ENCODE measurements around the gene ADAMTSL1.

Gene ADAMTSL1

GRCh38 chr9:18786196-18786595, 312.2 kb downstream of the ADAMTSL1 start:
- H3K9me2 ChIP-seq (replicated peaks; ENCODE audit: insufficient read depth, low read length): no peaks in the 10 kb centered on the region
- H4K20me1 ChIP-seq (ENCODE audit: low read depth, low read length): no peaks in the 10 kb centered on the region
- H3K4me3 ChIP-seq (ENCODE audit: insufficient read depth, low read length, poor library complexity, severe bottlenecking): no peak overlapping the region
- H3K36me3 ChIP-seq (ENCODE audit: low read length): no peaks in the 10 kb centered on the region
- no peaks in the 10 kb centered on the region for H3K9me3 ChIP-seq (ENCODE audit: insufficient read depth, low read length)
- H3K4me2 ChIP-seq (ENCODE audit: low read depth, low read length, poor library complexity, severe bottlenecking): no peak overlapping the region
- no peak overlapping the region for H3K9ac ChIP-seq (ENCODE audit: low read length)
- H3K79me2 ChIP-seq (ENCODE audit: insufficient read depth, low read length): no peaks in the 10 kb centered on the region
- H3K27ac ChIP-seq (ENCODE audit: low read depth, low read length): no peak overlapping the region
- H3F3A ChIP-seq (ENCODE audit: insufficient read depth): no peaks in the 10 kb centered on the region
- no peak overlapping the region for H2AFZ ChIP-seq (ENCODE audit: low read depth, low read length, severe bottlenecking)
- TF ChIP-seq EZH2phosphoT487 (conservative IDR thresholded peaks at IDR 0.05; ENCODE audit: low read length): no peak
- no peak for TF ChIP-seq CTCF (IDR thresholded peaks at IDR 0.05; ENCODE audit: insufficient read depth, low read length, poor library complexity, severe bottlenecking)
- no peaks in the 10 kb centered on the region for H3K27me3 ChIP-seq (ENCODE audit: low read length)

DNA sequence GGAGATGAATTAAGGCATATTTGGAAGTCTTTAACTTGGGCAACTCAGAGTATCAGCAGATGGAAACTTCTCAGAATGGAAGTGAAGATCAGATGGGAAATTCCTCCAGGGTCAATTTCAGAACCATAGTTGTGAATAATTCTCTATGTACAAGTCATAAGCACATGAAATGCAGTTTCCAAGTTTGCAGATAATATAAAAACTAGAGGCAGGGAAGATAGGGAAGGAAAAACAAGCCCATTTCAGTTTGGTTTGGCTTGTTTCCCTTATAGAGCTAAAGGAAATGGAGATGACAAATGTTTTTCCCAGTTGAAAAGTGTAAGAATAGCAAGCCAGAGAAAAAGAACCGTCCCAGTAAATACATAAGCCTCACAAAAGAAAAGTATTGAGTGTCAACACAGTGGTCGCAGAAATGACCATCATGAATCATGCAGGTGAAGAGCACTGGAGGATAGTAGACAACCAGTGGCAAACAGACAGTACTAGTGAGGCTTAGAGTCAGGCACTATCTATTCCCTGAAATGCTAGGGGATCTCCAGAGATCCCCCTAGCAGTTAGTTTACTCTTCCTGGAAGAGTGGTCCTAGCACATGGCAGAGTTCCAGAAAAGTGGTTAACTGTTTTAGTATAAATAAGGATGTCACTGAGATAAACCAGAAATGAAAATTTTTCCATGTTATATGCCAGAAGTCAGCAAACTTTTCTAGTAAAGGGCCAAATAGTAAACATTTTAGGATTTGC, 313.1 kb downstream of the ADAMTSL1 start:
- H3K4me3 ChIP-seq (ENCODE audit: insufficient read depth, low read length, poor library complexity, severe bottlenecking): no peak overlapping the region
- TF ChIP-seq EZH2phosphoT487 (conservative IDR thresholded peaks at IDR 0.05; ENCODE audit: low read length) (no peak), CTCF (IDR thresholded peaks at IDR 0.05; ENCODE audit: insufficient read depth, low read length, poor library complexity, severe bottlenecking) (no peak)
- no peak overlapping the region for H2AFZ ChIP-seq (ENCODE audit: low read depth, low read length, severe bottlenecking)
- no peaks in the 10 kb centered on the region for H3K79me2 ChIP-seq (ENCODE audit: insufficient read depth, low read length)
- no peaks in the 10 kb centered on the region for H3K9me2 ChIP-seq (replicated peaks; ENCODE audit: insufficient read depth, low read length)
- H3K9me3 ChIP-seq (ENCODE audit: insufficient read depth, low read length): no peaks in the 10 kb centered on the region
- no peaks in the 10 kb centered on the region for H3F3A ChIP-seq (ENCODE audit: insufficient read depth)
- H3K9ac ChIP-seq (ENCODE audit: low read length): no peak overlapping the region
- no peak overlapping the region for H3K4me2 ChIP-seq (ENCODE audit: low read depth, low read length, poor library complexity, severe bottlenecking)
- no peaks in the 10 kb centered on the region for H3K36me3 ChIP-seq (ENCODE audit: low read length)
- H3K27me3 ChIP-seq (ENCODE audit: low read length): no peaks in the 10 kb centered on the region
- no peak overlapping the region for H3K27ac ChIP-seq (ENCODE audit: low read depth, low read length)
- no peaks in the 10 kb centered on the region for H4K20me1 ChIP-seq (ENCODE audit: low read depth, low read length)

DNA sequence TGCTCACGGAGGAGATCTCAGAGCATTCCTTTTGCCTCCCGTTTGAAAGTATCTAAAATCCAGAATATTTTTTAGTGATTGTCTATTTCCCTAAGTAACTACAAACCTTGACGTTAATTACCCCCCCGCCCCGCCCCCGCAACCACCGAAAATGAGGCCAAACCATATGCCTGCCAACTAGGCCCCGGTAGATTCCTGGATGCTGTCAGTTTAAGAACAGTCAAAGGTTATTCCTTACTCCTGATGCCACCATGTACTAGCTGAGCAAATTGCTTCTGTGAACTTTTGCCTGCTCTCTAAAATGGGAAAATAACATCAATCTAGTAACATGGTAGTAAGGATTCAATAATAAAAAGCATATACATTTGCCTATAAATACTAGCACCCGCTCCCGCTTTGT, 314.3 kb downstream of the ADAMTSL1 start:
- Histone ChIP-seq H3K36me3 (ENCODE audit: low read length) (no peaks in the 10 kb centered on the region), H2AFZ (ENCODE audit: low read depth, low read length, severe bottlenecking) (no peak overlapping the region), H3F3A (ENCODE audit: insufficient read depth) (no peaks in the 10 kb centered on the region), H3K27ac (ENCODE audit: low read depth, low read length) (no peak overlapping the region), H3K4me3 (ENCODE audit: insufficient read depth, low read length, poor library complexity, severe bottlenecking) (no peak overlapping the region), H3K27me3 (ENCODE audit: low read length) (no peaks in the 10 kb centered on the region), H3K79me2 (ENCODE audit: insufficient read depth, low read length) (no peaks in the 10 kb centered on the region), H3K9me2 (replicated peaks; ENCODE audit: insufficient read depth, low read length) (no peaks in the 10 kb centered on the region), H3K4me2 (ENCODE audit: low read depth, low read length, poor library complexity, severe bottlenecking) (no peak overlapping the region), H3K9ac (ENCODE audit: low read length) (no peak overlapping the region), H4K20me1 (ENCODE audit: low read depth, low read length) (no peaks in the 10 kb centered on the region), H3K9me3 (ENCODE audit: insufficient read depth, low read length) (no peaks in the 10 kb centered on the region)
- no peak for TF ChIP-seq CTCF (IDR thresholded peaks at IDR 0.05; ENCODE audit: insufficient read depth, low read length, poor library complexity, severe bottlenecking)
- no peak for TF ChIP-seq EZH2phosphoT487 (conservative IDR thresholded peaks at IDR 0.05; ENCODE audit: low read length)

Data from SU-DHL-6 (cell line).